K562 (cell line): ENCODE data around the gene CADPS2.
A peak's percentile ranks its signal among the peaks of the same experiment; 100 is the strongest.

Source experiments
- BACH1 ChIP-seq: fragments of 200-800 bp; sonication (Bioruptor generic); IDR thresholded peaks from 2 replicates; pipeline ENCODE4 v1.6.1; 2016; ENCODE audit warnings: missing genetic modification characterization, missing compliant biosample characterization
- BDP1 ChIP-seq: IDR thresholded peaks from 3 replicates; pipeline ENCODE4 v1.6.1; 2011; ENCODE audit not compliant: insufficient read length, insufficient read depth
- IRF2 ChIP-seq: sonication (generic); formaldehyde crosslinking; IDR thresholded peaks from 2 replicates; pipeline ENCODE4 v1.8.1; 2022; ENCODE audit warnings: mild to moderate bottlenecking, missing genetic modification reagents
- IRF9 ChIP-seq: fragments of 450-650 bp; IDR thresholded peaks from 2 replicates; pipeline ENCODE4 v1.6.1; 2016; ENCODE audit warnings: missing biosample characterization, missing genetic modification characterization
- NFIX ChIP-seq: fragments of 250-450 bp; sonication (Bioruptor Pico); IDR thresholded peaks from 2 replicates; pipeline ENCODE4 v1.4.0; 2020; ENCODE audit warnings: low read depth, mild to moderate bottlenecking, moderate library complexity
- PCBP2 ChIP-seq: fragments of 200-400 bp; formaldehyde crosslinking; IDR thresholded peaks from 2 replicates; pipeline ENCODE4 v1.6.1; 2018; ENCODE audit warnings: low read length, low read depth, mild to moderate bottlenecking, moderate library complexity; ENCODE audit not compliant: poor library complexity, severe bottlenecking
- POLR2A ChIP-seq: fragments of 450-650 bp; conservative IDR thresholded peaks from 2 replicates; pipeline ENCODE4 v1.6.1; 2016
- SREBF1 ChIP-seq: fragments of 150-350 bp; IDR thresholded peaks from 2 replicates; pipeline ENCODE4 v1.6.1; 2014; ENCODE audit warnings: antibody characterized with exemption, low read depth, low read length, borderline replicate concordance
- TEAD2 ChIP-seq: fragments of 450-650 bp; IDR thresholded peaks from 2 replicates; pipeline ENCODE4 v1.6.1; 2016; ENCODE audit warnings: missing genetic modification characterization, control low read depth, missing compliant biosample characterization
- USF1 ChIP-seq: sonication (generic); formaldehyde crosslinking; IDR thresholded peaks from 2 replicates; pipeline ENCODE4 v1.9.0; 2022; ENCODE audit warnings: mild to moderate bottlenecking, missing genetic modification reagents
- TF ChIP-seq, protein P1 (sequence below), 3 experiments: IDR thresholded peaks in 2 of 3; conservative IDR thresholded peaks in 1 of 3; 2 replicates each; pipeline ENCODE4 v1.5.1; 2011 to 2012; ENCODE audit warnings: low read length in 3 of 3, mild to moderate bottlenecking in 3 of 3, control low read depth in 2 of 3, improper control_type of control experiment in 1 of 3, inconsistent platforms in 1 of 3, low read depth in 1 of 3, mixed read lengths in 1 of 3, moderate library complexity in 1 of 3; ENCODE audit not compliant: insufficient read depth in 2 of 3
- TF ChIP-seq, protein P2 (sequence below): fragments of 450-650 bp; conservative IDR thresholded peaks from 2 replicates; pipeline ENCODE4 v1.6.1; 2016; ENCODE audit warnings: missing genetic modification characterization, low read depth, mild to moderate bottlenecking, missing compliant biosample characterization, moderate library complexity

DNA sequence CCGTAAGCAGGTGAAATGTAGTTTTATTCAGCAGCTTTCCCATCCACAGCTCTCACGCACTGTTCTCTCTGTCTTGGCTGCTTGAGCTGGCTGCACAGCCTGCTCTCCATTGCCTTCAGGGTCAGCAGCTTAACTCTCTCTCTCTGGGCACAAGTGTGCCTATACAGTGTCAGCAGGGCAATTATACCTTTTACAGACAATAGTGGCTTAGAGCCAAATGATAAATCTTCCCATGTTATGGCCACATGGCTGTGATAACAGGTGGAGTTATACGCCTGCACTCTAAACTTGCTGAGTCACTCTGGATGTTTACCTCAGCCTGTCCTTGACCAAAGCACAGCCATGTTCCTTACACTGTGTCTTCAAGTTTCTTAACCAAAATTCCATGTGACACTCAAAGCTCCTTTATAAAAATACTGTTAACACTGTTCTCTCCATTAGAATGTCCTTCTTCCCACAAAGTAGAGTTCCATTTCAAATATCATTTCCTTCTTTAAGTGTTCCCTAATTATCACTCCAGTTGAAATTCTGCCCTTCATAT is 193.4 kb downstream of the CADPS2 start:
- TF ChIP-seq, protein P1, sequence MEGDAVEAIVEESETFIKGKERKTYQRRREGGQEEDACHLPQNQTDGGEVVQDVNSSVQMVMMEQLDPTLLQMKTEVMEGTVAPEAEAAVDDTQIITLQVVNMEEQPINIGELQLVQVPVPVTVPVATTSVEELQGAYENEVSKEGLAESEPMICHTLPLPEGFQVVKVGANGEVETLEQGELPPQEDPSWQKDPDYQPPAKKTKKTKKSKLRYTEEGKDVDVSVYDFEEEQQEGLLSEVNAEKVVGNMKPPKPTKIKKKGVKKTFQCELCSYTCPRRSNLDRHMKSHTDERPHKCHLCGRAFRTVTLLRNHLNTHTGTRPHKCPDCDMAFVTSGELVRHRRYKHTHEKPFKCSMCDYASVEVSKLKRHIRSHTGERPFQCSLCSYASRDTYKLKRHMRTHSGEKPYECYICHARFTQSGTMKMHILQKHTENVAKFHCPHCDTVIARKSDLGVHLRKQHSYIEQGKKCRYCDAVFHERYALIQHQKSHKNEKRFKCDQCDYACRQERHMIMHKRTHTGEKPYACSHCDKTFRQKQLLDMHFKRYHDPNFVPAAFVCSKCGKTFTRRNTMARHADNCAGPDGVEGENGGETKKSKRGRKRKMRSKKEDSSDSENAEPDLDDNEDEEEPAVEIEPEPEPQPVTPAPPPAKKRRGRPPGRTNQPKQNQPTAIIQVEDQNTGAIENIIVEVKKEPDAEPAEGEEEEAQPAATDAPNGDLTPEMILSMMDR (IDR thresholded peaks at IDR 0.05 in 2 of 3, conservative IDR thresholded peaks at IDR 0.05 in 1 of 3; ENCODE audit: insufficient read depth in 2 of 3, low read depth in 1 of 3, low read length in 3 of 3) = no peak
- TF ChIP-seq IRF2 (CRISPR knock-in tag) (no peak), TEAD2 (tag) (no peak), BDP1 (no peak), SREBF1 (no peak), POLR2A (no peak), PCBP2 (no peak), IRF9 (tag) (no peak), BACH1 (tag) (peak; percentile 72), USF1 (CRISPR knock-in tag) (no peak), NFIX (no peak)
- TF ChIP-seq, protein P2, sequence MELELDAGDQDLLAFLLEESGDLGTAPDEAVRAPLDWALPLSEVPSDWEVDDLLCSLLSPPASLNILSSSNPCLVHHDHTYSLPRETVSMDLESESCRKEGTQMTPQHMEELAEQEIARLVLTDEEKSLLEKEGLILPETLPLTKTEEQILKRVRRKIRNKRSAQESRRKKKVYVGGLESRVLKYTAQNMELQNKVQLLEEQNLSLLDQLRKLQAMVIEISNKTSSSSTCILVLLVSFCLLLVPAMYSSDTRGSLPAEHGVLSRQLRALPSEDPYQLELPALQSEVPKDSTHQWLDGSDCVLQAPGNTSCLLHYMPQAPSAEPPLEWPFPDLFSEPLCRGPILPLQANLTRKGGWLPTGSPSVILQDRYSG (tag) = 0 out of 2 replicates have a peak, but pooled peaks have one; percentile 52
